CD4-positive, alpha-beta T cell (primary cell): ENCODE data around the gene MAIP1. TPM values are rescaled to one million over a fixed set of nuclear protein-coding genes. Genes with fewer than 3 reads are reported as not detected.

Experiments
- ATAC-seq: fragments of 200-7000 bp; cut with Tn5 transposase; one replicate; pipeline ENCODE4 v1.10.0; 2022; ENCODE audit warnings: mild to moderate bottlenecking; ENCODE audit not compliant: poor library complexity
- CTCF ChIA-PET: fragments of 350-600 bp; sonication (Branson Sonifier 250); formaldehyde crosslinking; loops from one replicate; lab custom pipeline; 2021; ENCODE audit warnings: antibody characterized with exemption, inconsistent platforms; lab: Charles Lee
- POLR2A ChIA-PET: fragments of 350-600 bp; sonication (Branson Sonifier 250); formaldehyde crosslinking; loops from one replicate; lab custom pipeline; 2021; ENCODE audit warnings: antibody characterized with exemption, inconsistent platforms; lab: Charles Lee
- DNase-seq, 14 experiments: peaks; one replicate each; pipeline ENCODE4 v3.0.0-alpha.2; 2013 to 2020; ENCODE audit warnings: mixed read lengths in 2 of 14
- H3K27ac ChIP-seq, 2 donors: one replicate each; pipeline versions ENCODE4 v1.5.1 to v1.7.0; 2013; ENCODE audit warnings: low read length in 2 of 2, low read depth in 1 of 2, mild to moderate bottlenecking in 1 of 2
- H3K27me3 ChIP-seq, 2 experiments: 1 replicate in 1 of 2; 2 replicates in 1 of 2; pipeline versions ENCODE4 v1.6.1 to v1.7.0; 2013; ENCODE audit warnings: low read length in 2 of 2, control low read depth in 1 of 2, mild to moderate bottlenecking in 1 of 2, moderate library complexity in 1 of 2; ENCODE audit not compliant: insufficient read depth in 2 of 2, control insufficient read depth in 1 of 2
- H3K36me3 ChIP-seq: one replicate; pipeline ENCODE4 v1.6.1; 2013; ENCODE audit warnings: low read length, control low read depth; ENCODE audit not compliant: insufficient read depth
- H3K4me1 ChIP-seq: one replicate; pipeline ENCODE4 v1.6.1; 2013; ENCODE audit warnings: low read length, control low read depth; ENCODE audit not compliant: insufficient read depth
- H3K4me3 ChIP-seq: one replicate; pipeline ENCODE4 v1.5.1; 2013; ENCODE audit warnings: mild to moderate bottlenecking, low read length, moderate library complexity
- H3K9me3 ChIP-seq, 2 experiments: 1 replicate in 1 of 2; 2 replicates in 1 of 2; pipeline versions ENCODE4 v1.6.1 to v1.7.0; 2013; ENCODE audit warnings: low read length in 2 of 2, mild to moderate bottlenecking in 2 of 2, control low read depth in 1 of 2, moderate library complexity in 1 of 2; ENCODE audit not compliant: control insufficient read depth in 1 of 2, insufficient read depth in 1 of 2
- H3K27ac Mint-ChIP-seq: one replicate; pipeline ENCODE4 v1.8.0; 2020; ENCODE audit warnings: mixed read lengths
- H3K27me3 Mint-ChIP-seq: one replicate; pipeline ENCODE4 v1.8.0; 2021; ENCODE audit warnings: mixed read lengths
- H3K36me3 Mint-ChIP-seq: one replicate; pipeline ENCODE4 v1.8.0; 2021; ENCODE audit warnings: low read depth, mixed read lengths
- H3K4me1 Mint-ChIP-seq: one replicate; pipeline ENCODE4 v1.8.0; 2021; ENCODE audit warnings: low read depth, mixed read lengths
- H3K4me3 Mint-ChIP-seq: one replicate; pipeline ENCODE4 v1.8.0; 2020; ENCODE audit warnings: mild to moderate bottlenecking, mixed read lengths
- H3K9me3 Mint-ChIP-seq: one replicate; pipeline ENCODE4 v1.8.0; 2020; ENCODE audit warnings: mixed read lengths
- CTCF ChIP-seq: fragments of 200-600 bp; IDR thresholded peaks from one replicate; pipeline ENCODE4 v1.8.0; 2022; ENCODE audit warnings: antibody characterized with exemption, mild to moderate bottlenecking
- intact Hi-C, 2 experiments: fragments of 100-400 bp; cut with DNase I in 1 of 2; cut with micrococcal nuclease in 1 of 2; formaldehyde crosslinking; loops; one replicate each; pipeline versions ENCODE4 v1.15.1 to v1.9.0; 2023 to 2025; cut with DNase I, micrococcal nuclease
- total RNA-seq, 174 experiments: library from RNA in 2 of 174; stranded (reverse) in 2 of 174; gene quantifications; one replicate each; pipeline ENCODE4 v1.2.3 and lab custom pipeline; 2021 to 2026

MAIP1 gene
- total RNA-seq, 2 experiments from 2014 or later: 34.6 to 35.8 TPM

- intact Hi-C loops: loop anchor here in 1 of 2 experiments (5.0 kb wide), 1 partner anchor 898 kb away; the partner anchor contains the start of gene BZW1
- H3K27ac ChIP-seq: no peak overlapping the region
- no peaks in the 10 kb centered on the region for H3K27me3 Mint-ChIP-seq
- TF ChIP-seq CTCF: no peak
- no peaks in the 10 kb centered on the region for H3K9me3 Mint-ChIP-seq
- CTCF ChIA-PET: no interaction called here
- ATAC-seq (no peak), DNase-seq (no peak)
- POLR2A ChIA-PET: no interaction called here
- H3K36me3 ChIP-seq: peaks cover 25% of the 10 kb centered on the region
- H3K4me1 ChIP-seq: peaks cover 17% of the 10 kb centered on the region
- peaks cover 54% of the 10 kb centered on the region for H3K36me3 Mint-ChIP-seq
- peaks cover 44% of the 10 kb centered on the region for H3K4me1 Mint-ChIP-seq
- H3K27ac Mint-ChIP-seq: peak overlapping the region; percentile 3
- H3K4me3 Mint-ChIP-seq: peak overlapping the region; percentile 31
- peaks cover 0 to 7% of the 10 kb centered on the region in 2 experiments for H3K9me3 ChIP-seq
- H3K27me3 ChIP-seq: no peaks in the 10 kb centered on the region
- no peak overlapping the region for H3K4me3 ChIP-seq
These were observed 40.9 kb upstream of the MAIP1 start for GRCh38 chr2:199914372-199914958.

GRCh38 chr2:199916980-199917379 is 38.4 kb upstream of the MAIP1 start:
- ATAC-seq: no peak
- peaks cover 48% of the 10 kb centered on the region for H3K36me3 Mint-ChIP-seq
- TF ChIP-seq CTCF: no peak
- DNase-seq: no peak
- H3K4me3 Mint-ChIP-seq: no peak overlapping the region
- ChIA-PET POLR2A (no interaction called here), CTCF (no interaction called here)
- intact Hi-C loops: no loop called here
- H3K27me3 ChIP-seq: no peaks in the 10 kb centered on the region
- no peaks in the 10 kb centered on the region for H3K9me3 Mint-ChIP-seq
- H3K9me3 ChIP-seq: peaks cover 0 to 7% of the 10 kb centered on the region in 2 experiments
- no peak overlapping the region for H3K4me3 ChIP-seq
- no peak overlapping the region for H3K27ac ChIP-seq
- H3K27me3 Mint-ChIP-seq: no peaks in the 10 kb centered on the region
- peaks cover 29% of the 10 kb centered on the region for H3K36me3 ChIP-seq
- peaks cover 35% of the 10 kb centered on the region for H3K4me1 Mint-ChIP-seq
- peaks cover 6% of the 10 kb centered on the region for H3K4me1 ChIP-seq
- H3K27ac Mint-ChIP-seq: no peak overlapping the region

GRCh38 chr2:199922856-199923255 is 32.5 kb upstream of the MAIP1 start:
- CTCF ChIA-PET: no interaction called here
- POLR2A ChIA-PET: interaction anchor here (0.7 kb wide), 1 partner anchor 17 kb away, joined by 3 read pairs; no protein-coding TSS in a partner anchor
- Mint-ChIP-seq H3K4me1 (peaks cover 34% of the 10 kb centered on the region), H3K9me3 (no peaks in the 10 kb centered on the region), H3K36me3 (peaks cover 34% of the 10 kb centered on the region), H3K4me3 (no peak overlapping the region), H3K27ac (no peak overlapping the region), H3K27me3 (no peaks in the 10 kb centered on the region)
- no peak for DNase-seq
- Histone ChIP-seq H3K9me3 (no peaks in the 10 kb centered on the region), H3K36me3 (peaks cover 13% of the 10 kb centered on the region), H3K4me3 (no peak overlapping the region), H3K27ac (no peak overlapping the region), H3K4me1 (no peaks in the 10 kb centered on the region), H3K27me3 (no peaks in the 10 kb centered on the region)
- TF ChIP-seq CTCF: no peak
- no peak for ATAC-seq
- intact Hi-C loops: no loop called here
